GM20431 (cell line): ENCODE data around the gene SMYD3.
"Not testable (repeated sequence)": the region's sequence is repeated elsewhere in the genome, so short reads cannot be mapped to it uniquely, and the experiment has no call there.

Experiments
- in situ Hi-C: fragments of 300-500 bp; cut with MseI, MboI; formaldehyde crosslinking; loops from one replicate; pipeline ENCODE4 v1.15.0; 2020; ENCODE audit warnings: low sequenced_read_pairs; ENCODE audit not compliant: unreplicated experiment

Gene SMYD3

GRCh38 chr1:245953876-245954660 is 553.0 kb downstream of the SMYD3 start:
- in situ Hi-C loops = no loop called here

- in situ Hi-C loops = no loop called here
Observed at GRCh38 chr1:245952383-245953026, 554.6 kb downstream of the SMYD3 start.

- in situ Hi-C loops = no loop called here
Observed at GRCh38 chr1:245948786-245949185, 558.3 kb downstream of the SMYD3 start.

- in situ Hi-C loops = no loop called here
Observed at GRCh38 chr1:245946905-245947304, 560.2 kb downstream of the SMYD3 start.

GRCh38 chr1:245945136-245945535 is 561.9 kb downstream of the SMYD3 start:
- in situ Hi-C loops = not testable (repeated sequence)

- in situ Hi-C loops = no loop called here
Observed at GRCh38 chr1:245942856-245943255, 564.2 kb downstream of the SMYD3 start.

GRCh38 chr1:245941771-245942170 is 565.3 kb downstream of the SMYD3 start:
- in situ Hi-C loops = not testable (repeated sequence)

- in situ Hi-C loops = no loop called here
Observed at GRCh38 chr1:245939756-245940345, 567.2 kb downstream of the SMYD3 start.

- in situ Hi-C loops = no loop called here
Observed at GRCh38 chr1:245938046-245938435, 569.0 kb downstream of the SMYD3 start.

- in situ Hi-C loops = no loop called here
Observed at GRCh38 chr1:245937316-245938045, 569.6 kb downstream of the SMYD3 start.

GRCh38 chr1:245934409-245934808 is 572.7 kb downstream of the SMYD3 start:
- in situ Hi-C loops = no loop called here

GRCh38 chr1:245933431-245934045 is 573.5 kb downstream of the SMYD3 start:
- in situ Hi-C loops = no loop called here

GRCh38 chr1:245932302-245932972 is 574.6 kb downstream of the SMYD3 start:
- in situ Hi-C loops = no loop called here

- in situ Hi-C loops = no loop called here
Observed at GRCh38 chr1:245931450-245931849, 575.6 kb downstream of the SMYD3 start.

- in situ Hi-C loops = no loop called here
Observed at GRCh38 chr1:245929224-245929623, 577.9 kb downstream of the SMYD3 start.

- in situ Hi-C loops = no loop called here
Observed at GRCh38 chr1:245926888-245927287, 580.2 kb downstream of the SMYD3 start.

GRCh38 chr1:245923215-245923614 is 583.9 kb downstream of the SMYD3 start:
- in situ Hi-C loops = no loop called here

- in situ Hi-C loops = no loop called here
Observed at GRCh38 chr1:245921417-245921816, 585.7 kb downstream of the SMYD3 start.

GRCh38 chr1:245917403-245917802 is 589.7 kb downstream of the SMYD3 start:
- in situ Hi-C loops = no loop called here

GRCh38 chr1:245915841-245916240 is 591.2 kb downstream of the SMYD3 start:
- in situ Hi-C loops = no loop called here
